ENCODE measurements around the gene ZNF223. TPM values are rescaled to one million over a fixed set of nuclear protein-coding genes. Genes with fewer than 3 reads are reported as not detected.

ZNF223 gene
- total and polyA plus RNA-seq, 10 of the 15 experiments (the other 5 are each of a cell fraction or from before 2014, with no cell fraction given), result 0.05 to 3.7 (median 0.14) TPM; not detected in 4

DNA sequence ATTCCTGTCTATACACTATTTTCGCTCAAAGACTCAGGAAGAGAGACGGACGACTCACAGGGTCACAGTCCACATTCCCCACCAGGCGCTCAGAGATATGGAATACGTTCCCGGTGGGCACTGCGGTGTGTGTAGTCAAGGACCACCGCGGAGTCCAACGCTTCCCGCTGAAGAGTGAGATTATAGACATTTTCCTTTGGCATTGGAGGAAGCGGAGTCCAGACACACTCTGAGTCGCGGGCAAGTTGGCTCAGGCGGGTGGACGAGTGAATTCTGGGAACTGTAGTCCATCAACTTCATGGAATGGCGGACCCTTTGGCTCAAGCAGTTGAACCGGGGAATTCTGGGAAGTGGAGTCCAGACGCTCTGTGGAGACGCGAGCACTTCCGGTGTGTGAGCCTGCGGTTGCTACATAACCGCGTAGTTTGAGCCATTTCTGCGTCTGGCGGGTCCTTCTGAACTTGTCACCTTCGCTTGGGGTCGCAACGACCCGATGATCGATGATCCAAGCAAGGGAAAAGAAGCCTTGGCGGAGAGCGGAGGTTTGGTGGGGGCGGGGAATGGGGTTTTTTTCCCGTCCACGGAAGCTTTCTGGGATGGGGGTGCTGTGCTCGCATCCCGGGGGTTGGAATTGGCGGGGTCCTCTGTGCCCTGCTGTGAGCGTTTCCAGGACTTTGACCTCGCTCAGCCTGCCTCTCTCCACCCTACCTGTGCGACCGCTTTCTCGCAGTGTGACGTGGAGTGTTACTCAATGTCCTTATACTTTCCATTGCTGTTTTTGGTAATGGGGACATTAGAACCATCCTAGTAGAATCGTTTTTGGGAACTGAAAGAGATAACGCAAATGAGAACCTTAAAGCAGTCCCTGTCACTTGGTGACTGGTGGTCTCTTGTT lies 49.0 kb upstream of the ZNF223 start, which contains the start of gene ZNF230 (continued):
- TF ChIP-seq, protein P1, sequence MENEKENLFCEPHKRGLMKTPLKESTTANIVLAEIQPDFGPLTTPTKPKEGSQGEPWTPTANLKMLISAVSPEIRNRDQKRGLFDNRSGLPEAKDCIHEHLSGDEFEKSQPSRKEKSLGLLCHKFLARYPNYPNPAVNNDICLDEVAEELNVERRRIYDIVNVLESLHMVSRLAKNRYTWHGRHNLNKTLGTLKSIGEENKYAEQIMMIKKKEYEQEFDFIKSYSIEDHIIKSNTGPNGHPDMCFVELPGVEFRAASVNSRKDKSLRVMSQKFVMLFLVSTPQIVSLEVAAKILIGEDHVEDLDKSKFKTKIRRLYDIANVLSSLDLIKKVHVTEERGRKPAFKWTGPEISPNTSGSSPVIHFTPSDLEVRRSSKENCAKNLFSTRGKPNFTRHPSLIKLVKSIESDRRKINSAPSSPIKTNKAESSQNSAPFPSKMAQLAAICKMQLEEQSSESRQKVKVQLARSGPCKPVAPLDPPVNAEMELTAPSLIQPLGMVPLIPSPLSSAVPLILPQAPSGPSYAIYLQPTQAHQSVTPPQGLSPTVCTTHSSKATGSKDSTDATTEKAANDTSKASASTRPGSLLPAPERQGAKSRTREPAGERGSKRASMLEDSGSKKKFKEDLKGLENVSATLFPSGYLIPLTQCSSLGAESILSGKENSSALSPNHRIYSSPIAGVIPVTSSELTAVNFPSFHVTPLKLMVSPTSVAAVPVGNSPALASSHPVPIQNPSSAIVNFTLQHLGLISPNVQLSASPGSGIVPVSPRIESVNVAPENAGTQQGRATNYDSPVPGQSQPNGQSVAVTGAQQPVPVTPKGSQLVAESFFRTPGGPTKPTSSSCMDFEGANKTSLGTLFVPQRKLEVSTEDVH (IDR thresholded peaks at IDR 0.05; ENCODE audit: low read depth, partially characterized antibody), result peak; percentile 20
- TF ChIP-seq GABPA (IDR thresholded peaks at IDR 0.05; ENCODE audit: low read depth) (peak; percentile 90), ZSCAN29 (IDR thresholded peaks at IDR 0.05) (peak; percentile 73; the same call in 1 of the 2 replicates), MYB (IDR thresholded peaks at IDR 0.05; ENCODE audit: borderline replicate concordance, low read depth, low read length) (0 out of 2 replicates have a peak, but pooled peaks have one; percentile 15), TCF3 (IDR thresholded peaks at IDR 0.05; ENCODE audit: borderline replicate concordance, insufficient read depth, low read depth, low read length) (no peak), SP1 (IDR thresholded peaks at IDR 0.05; ENCODE audit: low read depth, low read length) (no peak), FOXK2 (IDR thresholded peaks at IDR 0.05) (no peak), MEF2B (IDR thresholded peaks at IDR 0.05; ENCODE audit: partially characterized antibody, poor library complexity, severe bottlenecking) (no peak), TAF1 (IDR thresholded peaks at IDR 0.05; ENCODE audit: borderline replicate concordance, low read depth, low read length) (no peak), HDAC2 (IDR thresholded peaks at IDR 0.05) (no peak), ATF7 (IDR thresholded peaks at IDR 0.05; ENCODE audit: low read depth) (peak; percentile 57; the same call in 1 of the 2 replicates), NBN (IDR thresholded peaks at IDR 0.05) (peak; percentile 76), POLR2AphosphoS2 (IDR thresholded peaks at IDR 0.05; ENCODE audit: low read depth, low read length) (no peak)
- TF ChIP-seq, protein P2, sequence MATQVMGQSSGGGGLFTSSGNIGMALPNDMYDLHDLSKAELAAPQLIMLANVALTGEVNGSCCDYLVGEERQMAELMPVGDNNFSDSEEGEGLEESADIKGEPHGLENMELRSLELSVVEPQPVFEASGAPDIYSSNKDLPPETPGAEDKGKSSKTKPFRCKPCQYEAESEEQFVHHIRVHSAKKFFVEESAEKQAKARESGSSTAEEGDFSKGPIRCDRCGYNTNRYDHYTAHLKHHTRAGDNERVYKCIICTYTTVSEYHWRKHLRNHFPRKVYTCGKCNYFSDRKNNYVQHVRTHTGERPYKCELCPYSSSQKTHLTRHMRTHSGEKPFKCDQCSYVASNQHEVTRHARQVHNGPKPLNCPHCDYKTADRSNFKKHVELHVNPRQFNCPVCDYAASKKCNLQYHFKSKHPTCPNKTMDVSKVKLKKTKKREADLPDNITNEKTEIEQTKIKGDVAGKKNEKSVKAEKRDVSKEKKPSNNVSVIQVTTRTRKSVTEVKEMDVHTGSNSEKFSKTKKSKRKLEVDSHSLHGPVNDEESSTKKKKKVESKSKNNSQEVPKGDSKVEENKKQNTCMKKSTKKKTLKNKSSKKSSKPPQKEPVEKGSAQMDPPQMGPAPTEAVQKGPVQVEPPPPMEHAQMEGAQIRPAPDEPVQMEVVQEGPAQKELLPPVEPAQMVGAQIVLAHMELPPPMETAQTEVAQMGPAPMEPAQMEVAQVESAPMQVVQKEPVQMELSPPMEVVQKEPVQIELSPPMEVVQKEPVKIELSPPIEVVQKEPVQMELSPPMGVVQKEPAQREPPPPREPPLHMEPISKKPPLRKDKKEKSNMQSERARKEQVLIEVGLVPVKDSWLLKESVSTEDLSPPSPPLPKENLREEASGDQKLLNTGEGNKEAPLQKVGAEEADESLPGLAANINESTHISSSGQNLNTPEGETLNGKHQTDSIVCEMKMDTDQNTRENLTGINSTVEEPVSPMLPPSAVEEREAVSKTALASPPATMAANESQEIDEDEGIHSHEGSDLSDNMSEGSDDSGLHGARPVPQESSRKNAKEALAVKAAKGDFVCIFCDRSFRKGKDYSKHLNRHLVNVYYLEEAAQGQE (IDR thresholded peaks at IDR 0.05; ENCODE audit: low read depth, low read length), result no peak
- TF ChIP-seq, protein P3, sequence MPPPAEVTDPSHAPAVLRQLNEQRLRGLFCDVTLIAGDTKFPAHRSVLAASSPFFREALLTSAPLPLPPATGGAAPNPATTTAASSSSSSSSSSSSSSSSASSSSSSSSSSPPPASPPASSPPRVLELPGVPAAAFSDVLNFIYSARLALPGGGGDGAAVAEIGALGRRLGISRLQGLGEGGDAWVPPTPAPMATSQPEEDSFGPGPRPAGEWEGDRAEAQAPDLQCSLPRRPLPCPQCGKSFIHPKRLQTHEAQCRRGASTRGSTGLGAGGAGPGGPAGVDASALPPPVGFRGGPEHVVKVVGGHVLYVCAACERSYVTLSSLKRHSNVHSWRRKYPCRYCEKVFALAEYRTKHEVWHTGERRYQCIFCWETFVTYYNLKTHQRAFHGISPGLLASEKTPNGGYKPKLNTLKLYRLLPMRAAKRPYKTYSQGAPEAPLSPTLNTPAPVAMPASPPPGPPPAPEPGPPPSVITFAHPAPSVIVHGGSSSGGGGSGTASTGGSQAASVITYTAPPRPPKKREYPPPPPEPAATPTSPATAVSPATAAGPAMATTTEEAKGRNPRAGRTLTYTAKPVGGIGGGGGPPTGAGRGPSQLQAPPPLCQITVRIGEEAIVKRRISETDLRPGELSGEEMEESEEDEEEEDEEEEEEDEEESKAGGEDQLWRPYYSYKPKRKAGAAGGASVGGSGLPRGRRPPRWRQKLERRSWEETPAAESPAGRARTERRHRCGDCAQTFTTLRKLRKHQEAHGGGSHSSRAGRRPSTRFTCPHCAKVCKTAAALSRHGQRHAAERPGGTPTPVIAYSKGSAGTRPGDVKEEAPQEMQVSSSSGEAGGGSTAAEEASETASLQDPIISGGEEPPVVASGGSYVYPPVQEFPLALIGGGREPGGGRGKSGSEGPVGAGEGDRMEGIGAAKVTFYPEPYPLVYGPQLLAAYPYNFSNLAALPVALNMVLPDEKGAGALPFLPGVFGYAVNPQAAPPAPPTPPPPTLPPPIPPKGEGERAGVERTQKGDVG (CRISPR knock-in tag; IDR thresholded peaks at IDR 0.05), result no peak
- TF ChIP-seq, protein P4, sequence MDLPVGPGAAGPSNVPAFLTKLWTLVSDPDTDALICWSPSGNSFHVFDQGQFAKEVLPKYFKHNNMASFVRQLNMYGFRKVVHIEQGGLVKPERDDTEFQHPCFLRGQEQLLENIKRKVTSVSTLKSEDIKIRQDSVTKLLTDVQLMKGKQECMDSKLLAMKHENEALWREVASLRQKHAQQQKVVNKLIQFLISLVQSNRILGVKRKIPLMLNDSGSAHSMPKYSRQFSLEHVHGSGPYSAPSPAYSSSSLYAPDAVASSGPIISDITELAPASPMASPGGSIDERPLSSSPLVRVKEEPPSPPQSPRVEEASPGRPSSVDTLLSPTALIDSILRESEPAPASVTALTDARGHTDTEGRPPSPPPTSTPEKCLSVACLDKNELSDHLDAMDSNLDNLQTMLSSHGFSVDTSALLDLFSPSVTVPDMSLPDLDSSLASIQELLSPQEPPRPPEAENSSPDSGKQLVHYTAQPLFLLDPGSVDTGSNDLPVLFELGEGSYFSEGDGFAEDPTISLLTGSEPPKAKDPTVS (IDR thresholded peaks at IDR 0.05; ENCODE audit: low read depth, low read length), result no peak
- TF ChIP-seq, protein P5, sequence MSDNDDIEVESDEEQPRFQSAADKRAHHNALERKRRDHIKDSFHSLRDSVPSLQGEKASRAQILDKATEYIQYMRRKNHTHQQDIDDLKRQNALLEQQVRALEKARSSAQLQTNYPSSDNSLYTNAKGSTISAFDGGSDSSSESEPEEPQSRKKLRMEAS (IDR thresholded peaks at IDR 0.05; ENCODE audit: low read depth, low read length), result peak; percentile 60; the same call in 1 of the 2 replicates
